Type B pancreatic cell (in vitro differentiated cells): ENCODE measurements around the gene TRIM68. TPM values are rescaled to one million over a fixed set of nuclear protein-coding genes. Genes with fewer than 3 reads are reported as not detected.
A peak's percentile ranks its signal among the peaks of the same experiment; 100 is the strongest.

Experiments used
- DNase-seq: peaks from one replicate; pipeline ENCODE4 v3.0.0; 2021; ENCODE audit warnings: mixed read lengths; ENCODE audit not compliant: unreplicated experiment; ENCODE audit errors: extremely low spot score
- H3K27ac Mint-ChIP-seq: 2 replicates; pipeline ENCODE4 v1.8.0; 2021; ENCODE audit warnings: mild to moderate bottlenecking, mixed read lengths
- H3K27me3 Mint-ChIP-seq: 2 replicates; pipeline ENCODE4 v1.8.0; 2021; ENCODE audit warnings: mixed read lengths
- H3K36me3 Mint-ChIP-seq: 2 replicates; pipeline ENCODE4 v1.8.0; 2021; ENCODE audit warnings: mixed read lengths
- H3K4me1 Mint-ChIP-seq: one replicate; pipeline ENCODE4 v1.8.0; 2021; ENCODE audit warnings: mixed read lengths; ENCODE audit not compliant: unreplicated experiment
- H3K4me3 Mint-ChIP-seq: 2 replicates; pipeline ENCODE4 v1.8.0; 2021; ENCODE audit warnings: mild to moderate bottlenecking, mixed read lengths
- H3K9me3 Mint-ChIP-seq: 2 replicates; pipeline ENCODE4 v1.8.0; 2021; ENCODE audit warnings: mixed read lengths
- CTCF ChIP-seq: fragments of 200-600 bp; sonication (generic); conservative IDR thresholded peaks from 2 replicates; pipeline ENCODE4 v1.5.0; 2021; ENCODE audit warnings: antibody characterized with exemption, mild to moderate bottlenecking
- total RNA-seq: library from RNA; stranded (reverse); gene quantifications from 2 replicates; pipeline ENCODE4 v1.2.1, GENCODE V29; 2021; ENCODE audit warnings: low replicate concordance

Gene TRIM68
- total RNA-seq, 1 donor from 2014 or later: 14.5 TPM

- no peak for DNase-seq
- Mint-ChIP-seq H3K9me3 (no peaks in the 10 kb centered on the region), H3K36me3 (no peaks in the 10 kb centered on the region), H3K4me3 (no peak overlapping the region), H3K27me3 (peaks cover 25% of the 10 kb centered on the region), H3K4me1 (peaks cover 11% of the 10 kb centered on the region), H3K27ac (no peak overlapping the region)
- TF ChIP-seq CTCF: no peak
These were observed 4.0 kb upstream of the TRIM68 start for GRCh38 chr11:4611986-4612385.

GRCh38 chr11:4610258-4610935 lies 2.4 kb upstream of the TRIM68 start:
- peaks cover 14% of the 10 kb centered on the region for H3K4me1 Mint-ChIP-seq
- H3K27me3 Mint-ChIP-seq: peaks cover 24% of the 10 kb centered on the region
- no peaks in the 10 kb centered on the region for H3K36me3 Mint-ChIP-seq
- H3K4me3 Mint-ChIP-seq: no peak overlapping the region
- no peak overlapping the region for H3K27ac Mint-ChIP-seq
- TF ChIP-seq CTCF: no peak
- no peaks in the 10 kb centered on the region for H3K9me3 Mint-ChIP-seq
- no peak for DNase-seq

GRCh38 chr11:4607096-4607495 lies 935 bp downstream of the TRIM68 start:
- DNase-seq: no peak
- no peaks in the 10 kb centered on the region for H3K9me3 Mint-ChIP-seq
- H3K27ac Mint-ChIP-seq: peak overlapping the region; percentile 57
- H3K4me1 Mint-ChIP-seq: peaks cover 14% of the 10 kb centered on the region
- H3K27me3 Mint-ChIP-seq: peaks cover 5% of the 10 kb centered on the region
- H3K4me3 Mint-ChIP-seq: peak overlapping the region; percentile 91
- no peak for TF ChIP-seq CTCF
- H3K36me3 Mint-ChIP-seq: peaks cover 14% of the 10 kb centered on the region

GRCh38 chr11:4606231-4607015 lies 1.6 kb downstream of the TRIM68 start:
- H3K4me1 Mint-ChIP-seq: peaks cover 14% of the 10 kb centered on the region
- peaks cover 15% of the 10 kb centered on the region for H3K36me3 Mint-ChIP-seq
- no peak for DNase-seq
- peak overlapping the region; percentile 57 for H3K27ac Mint-ChIP-seq
- peak overlapping the region; percentile 91 for H3K4me3 Mint-ChIP-seq
- no peak for TF ChIP-seq CTCF
- H3K27me3 Mint-ChIP-seq: peaks cover 4% of the 10 kb centered on the region
- H3K9me3 Mint-ChIP-seq: no peaks in the 10 kb centered on the region

GRCh38 chr11:4605057-4605456 lies 3.0 kb downstream of the TRIM68 start:
- H3K4me1 Mint-ChIP-seq: peaks cover 14% of the 10 kb centered on the region
- H3K4me3 Mint-ChIP-seq: no peak overlapping the region
- DNase-seq: no peak
- no peaks in the 10 kb centered on the region for H3K27me3 Mint-ChIP-seq
- H3K9me3 Mint-ChIP-seq: no peaks in the 10 kb centered on the region
- no peak overlapping the region for H3K27ac Mint-ChIP-seq
- no peak for TF ChIP-seq CTCF
- H3K36me3 Mint-ChIP-seq: peaks cover 23% of the 10 kb centered on the region
